GM18508 (cell line): ENCODE measurements around the gene WBP2.
A peak's percentile ranks its signal among the peaks of the same experiment; 100 is the strongest.
"Not testable (repeated sequence)": the region's sequence is repeated elsewhere in the genome, so short reads cannot be mapped to it uniquely, and the experiment has no call there.

ENCODE experiments used
- ATAC-seq: cut with Tn5 transposase; IDR thresholded peaks from one replicate; pipeline ENCODE4 v1.9.1; 2021; ENCODE audit warnings: moderate number of reproducible peaks; ENCODE audit not compliant: insufficient read depth, unreplicated experiment

The WBP2 gene

GRCh38 chr17:75869282-75870141 lies 14.4 kb upstream of the WBP2 start:
- no peak for ATAC-seq

- ATAC-seq = not testable (repeated sequence)
Measured at GRCh38 chr17:75868730-75869281, 13.7 kb upstream of the WBP2 start.

- ATAC-seq = not testable (repeated sequence)
Measured at GRCh38 chr17:75865404-75866188, 10.5 kb upstream of the WBP2 start.

- not testable (repeated sequence) for ATAC-seq
Measured at GRCh38 chr17:75864887-75865286, 9.8 kb upstream of the WBP2 start.

GRCh38 chr17:75864448-75864871 lies 9.3 kb upstream of the WBP2 start:
- ATAC-seq = peak; percentile 56

GRCh38 chr17:75861927-75862317 lies 6.8 kb upstream of the WBP2 start:
- no peak for ATAC-seq

- ATAC-seq = not testable (repeated sequence)
Measured at GRCh38 chr17:75859358-75859757, 4.2 kb upstream of the WBP2 start.

GRCh38 chr17:75856062-75856756 lies 1.1 kb upstream of the WBP2 start:
- peak; percentile 1 for ATAC-seq

GRCh38 chr17:75854881-75855309 lies 240 bp downstream of the WBP2 start:
- no peak for ATAC-seq

GRCh38 chr17:75854101-75854748 lies 910 bp downstream of the WBP2 start:
- no peak for ATAC-seq

GRCh38 chr17:75853433-75853832 lies 1.7 kb downstream of the WBP2 start:
- no peak for ATAC-seq

- ATAC-seq = not testable (repeated sequence)
Measured at GRCh38 chr17:75851693-75851991, 3.5 kb downstream of the WBP2 start.

- ATAC-seq = no peak
Measured at GRCh38 chr17:75850928-75851692, 4.0 kb downstream of the WBP2 start.

- ATAC-seq = no peak
Measured at GRCh38 chr17:75849724-75850123, 5.4 kb downstream of the WBP2 start.

GRCh38 chr17:75849279-75849646 lies 5.9 kb downstream of the WBP2 start:
- no peak for ATAC-seq

GRCh38 chr17:75848523-75849278 lies 6.4 kb downstream of the WBP2 start:
- ATAC-seq = no peak

GRCh38 chr17:75847614-75848522 lies 7.3 kb downstream of the WBP2 start:
- no peak for ATAC-seq
